ENCODE data around the gene ZNF718. TPM values are rescaled to one million over a fixed set of nuclear protein-coding genes. Genes with fewer than 3 reads are reported as not detected.
"Not testable (repeated sequence)": the region's sequence is repeated elsewhere in the genome, so short reads cannot be mapped to it uniquely, and the experiment has no call there.

Gene ZNF718
- total and polyA plus RNA-seq, 2 experiments from 2014 or later: 9.7 to 35.1 TPM

GRCh38 chr4:171318-171717 is 47.0 kb downstream of the ZNF718 start:
- Mint-ChIP-seq H3K4me1 (peaks cover 11% of the 10 kb centered on the region), H3K36me3 (ENCODE audit: low read depth) (peaks cover 90% of the 10 kb centered on the region), H3K9me3 (peaks cover 89% of the 10 kb centered on the region)
- not testable (repeated sequence) for H3K27ac Mint-ChIP-seq; H3K4me3 ChIP-seq; H3K27ac ChIP-seq (ENCODE audit: low read depth); H3F3A ChIP-seq (replicated peaks; ENCODE audit: low read depth); H3K4me3 Mint-ChIP-seq; H3K9me2 ChIP-seq (ENCODE audit: insufficient read depth); H3K27me3 Mint-ChIP-seq (ENCODE audit: insufficient read depth, low read depth, poor library complexity); H4K20me1 ChIP-seq (replicated peaks; ENCODE audit: insufficient read depth); H2AFZ ChIP-seq; DNase-seq (ENCODE audit: low spot score); H3K27me3 ChIP-seq (ENCODE audit: insufficient read depth); H3K4me2 ChIP-seq; ATAC-seq
- peaks cover 22% of the 10 kb centered on the region for H3K4me1 ChIP-seq (ENCODE audit: insufficient read depth)
- peaks cover 22% of the 10 kb centered on the region; the same call in 1 of the 2 replicates for H3K36me3 ChIP-seq (ENCODE audit: insufficient read depth)
- peaks cover 44% of the 10 kb centered on the region for H3K79me2 ChIP-seq (replicated peaks; ENCODE audit: insufficient read depth)

GRCh38 chr4:173666-174314 is 49.5 kb downstream of the ZNF718 start:
- Mint-ChIP-seq H3K4me3 (no peak overlapping the region), H3K27ac (no peak overlapping the region), H3K27me3 (ENCODE audit: insufficient read depth, low read depth, poor library complexity) (peaks cover 2% of the 10 kb centered on the region), H3K9me3 (peaks cover 69% of the 10 kb centered on the region), H3K4me1 (peaks cover 15% of the 10 kb centered on the region), H3K36me3 (ENCODE audit: low read depth) (peaks cover 75% of the 10 kb centered on the region)
- DNase-seq (ENCODE audit: low spot score) (peak; percentile 80), ATAC-seq (peak; percentile 93)
- Histone ChIP-seq H3K4me3 (peak overlapping the region; percentile 24; the same call in 1 of the 2 replicates), H3K4me1 (ENCODE audit: insufficient read depth) (peaks cover 22% of the 10 kb centered on the region), H3K79me2 (replicated peaks; ENCODE audit: insufficient read depth) (peaks cover 20% of the 10 kb centered on the region), H3K9me2 (ENCODE audit: insufficient read depth) (no peaks in the 10 kb centered on the region), H3K27ac (ENCODE audit: low read depth) (peak overlapping the region; percentile 77), H3K36me3 (ENCODE audit: insufficient read depth) (peaks cover 17% of the 10 kb centered on the region; the same call in 1 of the 2 replicates), H3K4me2 (peak overlapping the region; percentile 60), H2AFZ (no peak overlapping the region), H3F3A (replicated peaks; ENCODE audit: low read depth) (no peaks in the 10 kb centered on the region; the same call in 1 of the 2 replicates), H4K20me1 (replicated peaks; ENCODE audit: insufficient read depth) (0 out of 2 replicates have a peak, but pooled peaks cover 6% of the 10 kb centered on the region), H3K27me3 (ENCODE audit: insufficient read depth) (no peaks in the 10 kb centered on the region)
- peak; percentile 86; the same call in 1 of the 2 replicates for TF ChIP-seq NANOG (IDR thresholded peaks at IDR 0.05; ENCODE audit: borderline replicate concordance)
- no peak for TF ChIP-seq ZNF331 (CRISPR knock-in tag; IDR thresholded peaks at IDR 0.05; ENCODE audit: low read depth)

GRCh38 chr4:175986-176385 is 51.7 kb downstream of the ZNF718 start:
- no peak for ATAC-seq
- Histone ChIP-seq H3K4me1 (ENCODE audit: insufficient read depth) (peaks cover 22% of the 10 kb centered on the region), H3K27me3 (ENCODE audit: insufficient read depth) (no peaks in the 10 kb centered on the region), H2AFZ (no peak overlapping the region), H3K79me2 (replicated peaks; ENCODE audit: insufficient read depth) (0 out of 2 replicates have a peak, but pooled peaks cover 2% of the 10 kb centered on the region), H3K9me2 (ENCODE audit: insufficient read depth) (no peaks in the 10 kb centered on the region), H3K27ac (ENCODE audit: low read depth) (no peak overlapping the region), H3K4me3 (no peak overlapping the region), H3F3A (replicated peaks; ENCODE audit: low read depth) (no peaks in the 10 kb centered on the region; the same call in 1 of the 2 replicates), H4K20me1 (replicated peaks; ENCODE audit: insufficient read depth) (0 out of 2 replicates have a peak, but pooled peaks cover 6% of the 10 kb centered on the region), H3K36me3 (ENCODE audit: insufficient read depth) (0 out of 2 replicates have a peak, but pooled peaks cover 10% of the 10 kb centered on the region), H3K4me2 (no peak overlapping the region)
- Mint-ChIP-seq H3K36me3 (ENCODE audit: low read depth) (peaks cover 62% of the 10 kb centered on the region), H3K4me1 (peaks cover 15% of the 10 kb centered on the region), H3K9me3 (peaks cover 49% of the 10 kb centered on the region), H3K27me3 (ENCODE audit: insufficient read depth, low read depth, poor library complexity) (peaks cover 2% of the 10 kb centered on the region), H3K27ac (no peak overlapping the region), H3K4me3 (no peak overlapping the region)
- no peak for DNase-seq (ENCODE audit: low spot score)
- TF ChIP-seq ZNF114 (CRISPR knock-in tag; IDR thresholded peaks at IDR 0.05): no peak
- TF ChIP-seq ZNF331 (CRISPR knock-in tag; IDR thresholded peaks at IDR 0.05; ENCODE audit: low read depth): no peak
- TF ChIP-seq JUNB (IDR thresholded peaks at IDR 0.05; ENCODE audit: unreplicated experiment): no peak
- no peak for TF ChIP-seq CTCF (conservative IDR thresholded peaks at IDR 0.05; ENCODE audit: low read depth in 2 of 2)
- TF ChIP-seq ZNF462 (CRISPR knock-in tag; IDR thresholded peaks at IDR 0.05): no peak
- no peak for TF ChIP-seq EZH2phosphoT487 (IDR thresholded peaks at IDR 0.05; ENCODE audit: unreplicated experiment)
- no peak for TF ChIP-seq NANOG (IDR thresholded peaks at IDR 0.05; ENCODE audit: borderline replicate concordance)
- no peak for TF ChIP-seq STAT1 (IDR thresholded peaks at IDR 0.05; ENCODE audit: unreplicated experiment)

Measured in GM23338 (cell line).